ENCODE measurements around the gene CNOT11.

The CNOT11 gene

DNA sequence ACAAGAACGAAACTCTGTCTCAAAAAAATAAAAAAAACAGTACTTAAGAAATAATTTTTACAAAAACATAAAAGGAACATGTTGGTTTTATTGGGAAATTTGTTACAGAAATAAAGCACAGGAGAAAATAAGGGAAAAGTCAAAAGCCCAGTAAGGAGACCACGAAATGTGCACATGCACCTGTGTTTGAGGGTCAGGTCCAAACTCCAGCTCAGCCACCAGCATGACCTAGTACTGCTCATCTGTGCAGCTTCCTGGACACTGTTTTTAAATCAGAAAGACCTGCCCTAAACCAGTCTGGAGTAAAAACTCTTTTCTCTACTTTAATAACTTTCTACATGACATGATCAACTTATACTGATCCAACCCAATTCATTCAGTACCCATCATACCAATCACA is 34.6 kb downstream of the CNOT11 start:
- Histone ChIP-seq H3K4me3 (ENCODE audit: low read length) (no peak overlapping the region), H3K27ac (ENCODE audit: low read length) (no peak overlapping the region), H3K36me3 (replicated peaks; ENCODE audit: low read depth, low read length) (no peaks in the 10 kb centered on the region), H2AFZ (ENCODE audit: low read depth, low read length) (no peak overlapping the region), H3K9ac (ENCODE audit: low read length) (no peak overlapping the region), H3K4me1 (ENCODE audit: low read length) (no peaks in the 10 kb centered on the region), H3K9me3 (ENCODE audit: insufficient read depth, low read length) (no peaks in the 10 kb centered on the region), H3K4me2 (ENCODE audit: low read length) (no peak overlapping the region), H4K20me1 (ENCODE audit: insufficient read depth, low read length) (no peaks in the 10 kb centered on the region), H3K79me2 (ENCODE audit: low read length) (no peaks in the 10 kb centered on the region), H3K27me3 (ENCODE audit: low read depth, low read length) (peaks cover 15% of the 10 kb centered on the region)
- no peak for TF ChIP-seq EZH2phosphoT487 (IDR thresholded peaks at IDR 0.05; ENCODE audit: low read depth)
- TF ChIP-seq, protein P1, sequence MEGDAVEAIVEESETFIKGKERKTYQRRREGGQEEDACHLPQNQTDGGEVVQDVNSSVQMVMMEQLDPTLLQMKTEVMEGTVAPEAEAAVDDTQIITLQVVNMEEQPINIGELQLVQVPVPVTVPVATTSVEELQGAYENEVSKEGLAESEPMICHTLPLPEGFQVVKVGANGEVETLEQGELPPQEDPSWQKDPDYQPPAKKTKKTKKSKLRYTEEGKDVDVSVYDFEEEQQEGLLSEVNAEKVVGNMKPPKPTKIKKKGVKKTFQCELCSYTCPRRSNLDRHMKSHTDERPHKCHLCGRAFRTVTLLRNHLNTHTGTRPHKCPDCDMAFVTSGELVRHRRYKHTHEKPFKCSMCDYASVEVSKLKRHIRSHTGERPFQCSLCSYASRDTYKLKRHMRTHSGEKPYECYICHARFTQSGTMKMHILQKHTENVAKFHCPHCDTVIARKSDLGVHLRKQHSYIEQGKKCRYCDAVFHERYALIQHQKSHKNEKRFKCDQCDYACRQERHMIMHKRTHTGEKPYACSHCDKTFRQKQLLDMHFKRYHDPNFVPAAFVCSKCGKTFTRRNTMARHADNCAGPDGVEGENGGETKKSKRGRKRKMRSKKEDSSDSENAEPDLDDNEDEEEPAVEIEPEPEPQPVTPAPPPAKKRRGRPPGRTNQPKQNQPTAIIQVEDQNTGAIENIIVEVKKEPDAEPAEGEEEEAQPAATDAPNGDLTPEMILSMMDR (IDR thresholded peaks at IDR 0.05; ENCODE audit: low read depth, low read length), result no peak

DNA sequence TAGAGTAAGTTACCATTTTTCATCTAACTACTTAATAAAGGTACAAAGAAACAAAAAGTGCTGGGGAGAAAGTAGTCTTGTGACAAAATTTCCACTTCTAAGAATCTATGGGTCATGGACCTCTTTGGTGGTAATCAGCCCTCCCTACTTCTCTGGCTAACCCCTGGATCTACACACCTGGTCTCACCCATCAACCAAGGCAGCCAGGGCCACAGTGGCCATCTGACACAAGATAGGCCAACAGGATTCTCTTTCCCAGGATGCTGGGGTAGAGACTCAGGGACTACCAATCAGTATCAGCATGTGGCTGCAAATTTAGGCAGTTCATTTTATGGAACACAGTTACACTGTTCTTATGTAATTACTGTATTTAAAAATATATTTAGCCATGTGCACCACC is 38.0 kb downstream of the CNOT11 start:
- H3K9ac ChIP-seq (ENCODE audit: low read length), result no peak overlapping the region
- no peak overlapping the region for H3K4me3 ChIP-seq (ENCODE audit: low read length)
- H3K79me2 ChIP-seq (ENCODE audit: low read length), result no peaks in the 10 kb centered on the region
- H3K4me2 ChIP-seq (ENCODE audit: low read length), result no peak overlapping the region
- no peak overlapping the region for H3K27ac ChIP-seq (ENCODE audit: low read length)
- no peaks in the 10 kb centered on the region for H3K4me1 ChIP-seq (ENCODE audit: low read length)
- H3K9me3 ChIP-seq (ENCODE audit: insufficient read depth, low read length), result no peaks in the 10 kb centered on the region
- no peak overlapping the region for H2AFZ ChIP-seq (ENCODE audit: low read depth, low read length)
- no peaks in the 10 kb centered on the region for H3K27me3 ChIP-seq (ENCODE audit: low read depth, low read length)
- no peaks in the 10 kb centered on the region for H3K36me3 ChIP-seq (replicated peaks; ENCODE audit: low read depth, low read length)
- TF ChIP-seq, protein P1 (IDR thresholded peaks at IDR 0.05; ENCODE audit: low read depth, low read length), result no peak
- no peak for TF ChIP-seq EZH2phosphoT487 (IDR thresholded peaks at IDR 0.05; ENCODE audit: low read depth)
- no peaks in the 10 kb centered on the region for H4K20me1 ChIP-seq (ENCODE audit: insufficient read depth, low read length)

GRCh38 chr2:101291973-101292372 is 39.3 kb downstream of the CNOT11 start:
- TF ChIP-seq, protein P1 (IDR thresholded peaks at IDR 0.05; ENCODE audit: low read depth, low read length), result no peak
- no peak for TF ChIP-seq EZH2phosphoT487 (IDR thresholded peaks at IDR 0.05; ENCODE audit: low read depth)
- H3K27ac ChIP-seq (ENCODE audit: low read length), result no peak overlapping the region
- H3K4me3 ChIP-seq (ENCODE audit: low read length), result no peak overlapping the region
- no peak overlapping the region for H2AFZ ChIP-seq (ENCODE audit: low read depth, low read length)
- H3K4me2 ChIP-seq (ENCODE audit: low read length), result no peak overlapping the region
- no peaks in the 10 kb centered on the region for H3K27me3 ChIP-seq (ENCODE audit: low read depth, low read length)
- no peak overlapping the region for H3K9ac ChIP-seq (ENCODE audit: low read length)
- H3K36me3 ChIP-seq (replicated peaks; ENCODE audit: low read depth, low read length), result no peaks in the 10 kb centered on the region
- H3K4me1 ChIP-seq (ENCODE audit: low read length), result no peaks in the 10 kb centered on the region
- no peaks in the 10 kb centered on the region for H3K79me2 ChIP-seq (ENCODE audit: low read length)
- no peaks in the 10 kb centered on the region for H3K9me3 ChIP-seq (ENCODE audit: insufficient read depth, low read length)
- no peaks in the 10 kb centered on the region for H4K20me1 ChIP-seq (ENCODE audit: insufficient read depth, low read length)

GRCh38 chr2:101293544-101293943 is 40.9 kb downstream of the CNOT11 start:
- H3K36me3 ChIP-seq (replicated peaks; ENCODE audit: low read depth, low read length), result no peaks in the 10 kb centered on the region
- H3K27ac ChIP-seq (ENCODE audit: low read length), result no peak overlapping the region
- no peaks in the 10 kb centered on the region for H3K9me3 ChIP-seq (ENCODE audit: insufficient read depth, low read length)
- no peaks in the 10 kb centered on the region for H3K79me2 ChIP-seq (ENCODE audit: low read length)
- no peaks in the 10 kb centered on the region for H3K27me3 ChIP-seq (ENCODE audit: low read depth, low read length)
- no peaks in the 10 kb centered on the region for H3K4me1 ChIP-seq (ENCODE audit: low read length)
- no peak overlapping the region for H3K4me2 ChIP-seq (ENCODE audit: low read length)
- no peak overlapping the region for H2AFZ ChIP-seq (ENCODE audit: low read depth, low read length)
- no peak overlapping the region for H3K4me3 ChIP-seq (ENCODE audit: low read length)
- H4K20me1 ChIP-seq (ENCODE audit: insufficient read depth, low read length), result no peaks in the 10 kb centered on the region
- H3K9ac ChIP-seq (ENCODE audit: low read length), result no peak overlapping the region
- no peak for TF ChIP-seq EZH2phosphoT487 (IDR thresholded peaks at IDR 0.05; ENCODE audit: low read depth)
- TF ChIP-seq, protein P1 (IDR thresholded peaks at IDR 0.05; ENCODE audit: low read depth, low read length), result no peak
